IPS-18c (cell line): Measurements from ENCODE around the gene NPAS4.
"Not testable (repeated sequence)": the region's sequence is repeated elsewhere in the genome, so short reads cannot be mapped to it uniquely, and the experiment has no call there.

ENCODE experiments used
- H3K4me3 ChIP-seq: 2 replicates; pipeline ENCODE4 v1.7.0; 2013; ENCODE audit warnings: low read depth, mild to moderate bottlenecking, low read length, moderate library complexity; ENCODE audit not compliant: insufficient read depth
- H3K9me3 ChIP-seq: one replicate; pipeline ENCODE4 v1.6.1; 2013; ENCODE audit warnings: mild to moderate bottlenecking, low read length, moderate library complexity; ENCODE audit not compliant: control insufficient read depth, insufficient read depth

Gene NPAS4

DNA sequence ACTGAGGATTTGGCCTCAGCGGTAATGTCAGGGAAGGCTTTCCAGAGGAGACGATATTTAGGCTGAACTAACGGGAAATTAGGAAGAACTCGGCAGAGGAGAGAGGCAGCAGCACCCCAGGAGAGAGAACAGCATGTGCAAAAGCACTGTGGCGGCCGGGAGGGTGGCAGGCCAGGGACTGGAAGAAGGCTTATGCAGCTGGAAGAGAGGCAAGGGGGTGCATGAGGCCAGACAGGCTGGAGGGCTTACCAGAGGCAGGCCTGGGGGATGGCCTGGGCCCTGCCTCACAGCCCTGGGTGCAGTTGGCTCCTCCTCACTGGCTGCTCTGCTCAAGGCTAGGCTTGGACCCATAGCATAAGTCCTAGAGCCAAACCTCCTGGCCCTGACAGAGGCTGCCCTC, 7.7 kb upstream of the NPAS4 start:
- Histone ChIP-seq H3K9me3 (no peaks in the 10 kb centered on the region), H3K4me3 (no peak overlapping the region)

DNA sequence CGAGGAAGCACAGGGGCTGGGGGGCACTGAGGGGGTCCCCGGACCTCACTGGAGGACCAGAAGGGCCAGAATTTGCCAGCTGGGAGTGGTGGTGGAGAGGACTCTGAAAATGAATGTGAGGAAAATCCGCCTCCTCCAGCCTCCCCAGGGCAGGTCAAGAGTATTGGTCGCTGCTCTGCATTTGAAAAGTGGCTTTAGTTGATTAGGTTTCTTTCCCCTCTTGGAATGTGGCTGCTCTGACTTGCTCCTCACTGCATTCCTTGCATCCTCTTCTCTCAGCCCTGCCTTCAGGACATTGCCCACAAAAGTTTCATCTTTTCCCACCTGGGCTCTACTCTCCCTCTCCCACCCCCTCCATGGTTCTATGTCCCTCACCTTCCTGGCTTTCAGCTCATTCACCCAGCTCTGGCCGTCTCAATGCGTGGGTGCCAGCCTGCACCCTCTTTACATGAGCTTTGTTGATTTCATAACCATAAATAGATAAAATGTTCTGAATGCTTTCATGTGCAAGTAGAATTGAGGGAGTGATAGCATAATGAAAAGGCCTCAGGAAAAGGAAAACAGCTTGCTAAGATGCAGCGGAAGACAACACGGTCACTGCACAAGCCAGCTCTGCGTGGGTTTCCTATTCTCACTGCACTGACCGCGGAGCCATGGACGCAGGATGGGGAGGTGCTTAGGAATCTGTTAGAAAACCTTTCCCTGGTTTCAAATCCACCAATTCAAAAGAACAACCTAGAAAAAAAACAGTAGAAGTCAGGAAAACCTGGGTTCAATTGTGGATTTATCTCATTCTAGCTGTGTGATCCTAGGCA, 6.5 kb upstream of the NPAS4 start:
- Histone ChIP-seq H3K4me3 (peak overlapping the region; percentile 9; the same call in 1 of the 2 replicates), H3K9me3 (no peaks in the 10 kb centered on the region)

GRCh38 chr11:66415423-66415822, 5.4 kb upstream of the NPAS4 start:
- H3K9me3 ChIP-seq, result no peaks in the 10 kb centered on the region

DNA sequence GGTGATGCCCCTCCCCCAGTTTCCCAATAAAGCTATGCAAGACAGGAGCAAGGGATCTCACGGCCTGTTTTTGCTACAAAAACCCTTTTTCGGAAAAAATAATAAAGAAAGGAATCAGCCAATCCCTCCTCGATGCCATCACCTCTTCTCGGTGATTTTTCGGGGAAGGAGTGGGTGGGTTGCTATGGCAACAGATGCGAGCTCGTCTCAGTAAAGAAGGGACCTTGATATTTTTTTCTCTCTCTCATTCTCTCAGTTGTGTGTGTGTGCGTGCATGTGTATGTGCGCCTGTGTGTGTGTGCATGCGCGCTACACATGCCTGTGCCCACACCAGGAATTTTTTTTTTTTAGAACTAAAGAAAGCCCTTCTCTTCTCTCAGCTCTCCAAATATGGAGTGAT, 3.8 kb upstream of the NPAS4 start:
- Histone ChIP-seq H3K9me3 (no peaks in the 10 kb centered on the region), H3K4me3 (no peak overlapping the region)

More at GRCh38 chr11:66415423-66415822, 5.4 kb upstream of the NPAS4 start:
- H3K4me3 ChIP-seq, result no peak overlapping the region

GRCh38 chr11:66418168-66418985, 2.5 kb upstream of the NPAS4 start:
- no peak overlapping the region for H3K4me3 ChIP-seq
- H3K9me3 ChIP-seq, result no peaks in the 10 kb centered on the region

GRCh38 chr11:66418986-66419308, 1.9 kb upstream of the NPAS4 start:
- H3K4me3 ChIP-seq, result no peak overlapping the region
- H3K9me3 ChIP-seq, result no peaks in the 10 kb centered on the region

GRCh38 chr11:66419825-66420224, 1.0 kb upstream of the NPAS4 start:
- Histone ChIP-seq H3K9me3 (no peaks in the 10 kb centered on the region), H3K4me3 (peak overlapping the region; percentile 45)

GRCh38 chr11:66421492-66422205, 814 bp downstream of the NPAS4 start:
- peak overlapping the region; percentile 45 for H3K4me3 ChIP-seq
- no peaks in the 10 kb centered on the region for H3K9me3 ChIP-seq

DNA sequence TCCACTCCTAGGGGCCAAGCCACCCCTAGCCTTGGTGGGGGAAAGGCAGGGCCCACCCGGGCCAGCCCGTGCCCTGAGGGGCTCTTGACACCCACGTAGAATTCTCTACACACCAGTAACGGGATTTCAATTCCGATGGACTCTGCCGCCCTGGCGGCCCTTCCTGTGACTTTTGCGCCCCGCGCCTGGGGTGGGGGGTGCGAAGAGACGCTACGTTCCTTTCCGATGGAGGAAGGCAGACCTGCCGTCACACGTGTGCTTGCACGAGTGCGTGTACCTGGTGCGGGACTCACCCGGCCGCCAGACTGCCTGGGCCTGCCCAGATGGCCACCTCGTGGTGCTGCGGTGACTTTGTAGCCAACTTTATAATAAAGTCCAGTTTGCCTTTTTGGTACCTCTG, 5.5 kb downstream of the NPAS4 start:
- Histone ChIP-seq H3K9me3 (no peaks in the 10 kb centered on the region), H3K4me3 (no peak overlapping the region)

DNA sequence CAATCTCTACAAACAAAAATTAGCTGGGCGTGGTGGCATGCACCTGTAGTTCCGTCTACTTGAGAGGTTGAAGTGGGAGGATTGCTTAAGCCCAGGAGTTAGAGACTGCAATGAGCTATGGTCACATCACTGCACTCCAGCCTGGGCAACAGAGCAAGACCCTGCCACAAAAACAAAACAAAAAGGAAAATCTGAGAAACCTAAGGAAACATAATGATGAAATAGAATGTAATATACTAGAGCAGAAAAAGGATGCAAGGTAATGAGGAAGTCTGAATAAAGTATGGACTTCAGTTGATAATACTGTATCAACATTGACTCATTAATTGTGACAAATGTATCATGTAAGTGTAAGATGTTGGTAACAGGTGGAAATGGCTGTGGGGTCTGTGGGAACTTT, 8.1 kb downstream of the NPAS4 start:
- no peaks in the 10 kb centered on the region for H3K9me3 ChIP-seq
- H3K4me3 ChIP-seq, result no peak overlapping the region

DNA sequence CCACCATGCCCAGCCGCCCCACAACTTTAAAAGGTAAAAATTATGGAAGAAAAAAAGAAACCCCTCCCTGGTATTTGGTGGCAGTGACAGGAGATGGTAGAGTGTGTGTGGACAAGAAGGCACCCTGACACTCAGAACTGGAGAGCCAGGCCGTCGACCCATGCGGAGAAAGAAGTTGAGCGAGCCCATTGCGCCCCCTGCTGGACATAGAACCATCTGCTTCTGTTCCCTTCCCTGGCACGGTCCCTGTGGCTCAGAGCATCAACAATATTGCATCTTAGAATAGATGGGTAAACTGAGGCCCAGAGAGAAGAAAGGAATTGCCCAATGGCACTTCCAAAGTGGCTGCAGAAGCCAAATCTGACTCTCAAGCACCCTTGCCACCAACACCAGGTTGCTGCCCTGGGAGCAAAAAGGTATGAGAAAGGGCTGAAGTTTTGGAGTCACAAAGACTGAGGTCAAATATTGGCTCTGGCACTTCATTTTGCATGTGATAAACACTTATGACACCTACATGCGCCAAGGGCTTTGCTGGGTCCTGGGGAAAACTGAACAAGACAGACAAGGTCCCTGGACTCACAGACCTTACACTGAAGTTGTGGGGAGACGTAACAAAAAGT, 9.3 kb downstream of the NPAS4 start:
- Histone ChIP-seq H3K4me3 (no peak overlapping the region), H3K9me3 (no peaks in the 10 kb centered on the region)

DNA sequence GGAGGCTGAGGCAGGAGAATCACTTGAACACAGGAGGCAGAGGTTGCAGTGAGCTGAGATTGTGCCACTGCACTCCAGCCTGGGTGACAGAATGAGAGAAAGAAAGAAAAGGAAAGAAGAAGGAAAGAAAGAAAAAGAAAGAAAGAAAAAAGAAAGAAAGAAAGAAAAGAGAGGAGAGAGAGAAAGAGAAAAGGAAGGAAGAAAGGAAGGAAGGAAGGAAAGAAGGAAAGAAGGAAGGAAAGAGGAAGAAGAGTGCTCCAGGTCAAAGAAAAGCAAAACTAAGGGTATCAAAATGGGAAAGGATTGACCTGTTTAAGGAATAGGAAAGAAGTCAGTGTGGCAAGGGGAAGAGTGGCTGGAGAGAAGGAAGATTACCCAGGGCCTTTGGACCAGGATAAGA, 10.5 kb downstream of the NPAS4 start:
- H3K4me3 ChIP-seq, H3K9me3 ChIP-seq: not testable (repeated sequence)

- H3K9me3 ChIP-seq, H3K4me3 ChIP-seq: not testable (repeated sequence)
These were observed 11.1 kb downstream of the NPAS4 start for GRCh38 chr11:66431871-66432329.

- Histone ChIP-seq H3K4me3 (no peak overlapping the region), H3K9me3 (no peaks in the 10 kb centered on the region)
These were observed 11.8 kb downstream of the NPAS4 start for GRCh38 chr11:66432597-66432996.

DNA sequence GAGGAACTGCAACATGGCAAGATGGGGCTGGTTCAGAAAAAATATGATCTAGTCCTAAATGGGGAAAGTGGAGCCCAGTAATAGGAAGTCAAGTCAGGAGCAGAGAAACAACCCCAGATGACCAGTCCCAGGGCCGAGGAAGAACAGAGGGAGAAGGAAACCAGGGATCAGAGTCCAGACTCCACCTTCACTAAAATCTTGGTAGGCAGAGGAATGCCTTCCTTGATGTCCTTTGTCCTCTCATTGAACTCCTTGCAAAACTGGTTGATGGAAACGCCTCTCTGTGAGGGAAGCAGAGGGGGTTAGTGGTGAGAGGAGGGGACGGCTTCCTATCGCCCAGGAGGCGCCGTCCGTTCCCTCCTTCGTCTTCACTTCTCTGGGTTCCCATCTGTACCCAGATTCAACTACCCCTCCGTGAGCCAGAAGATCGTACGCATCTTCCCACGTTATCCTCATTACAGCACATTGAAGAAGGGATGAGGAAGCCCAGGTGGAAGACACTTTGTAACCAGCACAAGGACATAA, 17.2 kb downstream of the NPAS4 start:
- Histone ChIP-seq H3K9me3 (peaks cover 2% of the 10 kb centered on the region), H3K4me3 (peak overlapping the region; percentile 95)

GRCh38 chr11:66438504-66439466, 17.9 kb downstream of the NPAS4 start, which contains the start of gene MRPL11:
TSS of gene MRPL11 (minus strand) at chr11:66438848. CDS start at chr11:66438754, 94 bp downstream.
- H3K4me3 ChIP-seq, result peak within 1 kb of the TSS; percentile 95
- H3K9me3 ChIP-seq, result peaks cover 3% of the 10 kb centered on the region
